ENCODE measurements around the gene FANCD2. TPM values are rescaled to one million over a fixed set of nuclear protein-coding genes. Genes with fewer than 3 reads are reported as not detected.

Gene FANCD2
- polyA plus RNA-seq, 1 of the 3 experiments (the other 2 are of a cell fraction) = 7.3 TPM

Small RNA genes within 50 kb of the gene (small RNA-seq; reads per million reads assigned to genes)
- 0 to 5.2 (median 0) reads per million in 7 experiments for gene CYCSP10
- 0 reads per million in 7 experiments for gene RNU6-670P

Other genes starting within 250 kb of the FANCD2 start
- gene TADA3, start 234.0 kb upstream of the FANCD2 start, polyA plus RNA-seq (2012; rRNA removed) = 84.1 and 102 TPM in 2 replicates
- gene ARPC4, start 233.4 kb upstream of the FANCD2 start, polyA plus RNA-seq (2012; rRNA removed) = 220 and 233 TPM in 2 replicates
- gene TTLL3, start 216.2 kb upstream of the FANCD2 start, polyA plus RNA-seq (2012; rRNA removed) = 41.6 and 51.9 TPM in 2 replicates
- 43.4 and 48.0 TPM in 2 replicates for gene RPUSD3, start 182.4 kb upstream of the FANCD2 start, polyA plus RNA-seq (2012; rRNA removed)
- gene CIDEC, start 146.2 kb upstream of the FANCD2 start, polyA plus RNA-seq (2012; rRNA removed) = 0.11 TPM in 1 of 2 replicates, not detected in the other
- 40.9 and 41.6 TPM in 2 replicates for gene JAGN1, start 135.8 kb upstream of the FANCD2 start, polyA plus RNA-seq (2012; rRNA removed)
- gene IL17RE, start 123.6 kb upstream of the FANCD2 start, polyA plus RNA-seq (2012; rRNA removed) = 0.76 and 0.95 TPM in 2 replicates
- 17.3 and 17.9 TPM in 2 replicates for gene IL17RC, start 109.3 kb upstream of the FANCD2 start, polyA plus RNA-seq (2012; rRNA removed)
- gene CRELD1, start 92.6 kb upstream of the FANCD2 start, polyA plus RNA-seq (2012; rRNA removed) = 77.6 and 86.9 TPM in 2 replicates
- 3.9 and 5.5 TPM in 2 replicates for gene PRRT3, start 74.0 kb upstream of the FANCD2 start, polyA plus RNA-seq (2012; rRNA removed)
- gene EMC3, start 39.6 kb upstream of the FANCD2 start, polyA plus RNA-seq (2012; rRNA removed) = 113 and 123 TPM in 2 replicates
- gene FANCD2OS, start 81.8 kb downstream of the FANCD2 start, polyA plus RNA-seq (2012; rRNA removed) = not detected in 2 replicates
- 211 and 283 TPM in 2 replicates for gene BRK1, start 89.2 kb downstream of the FANCD2 start, polyA plus RNA-seq (2012; rRNA removed)
- gene VHL, start 115.3 kb downstream of the FANCD2 start, polyA plus RNA-seq (2012; rRNA removed) = 9.2 and 10.2 TPM in 2 replicates
- 7.7 and 8.6 TPM in 2 replicates for gene IRAK2, start 138.5 kb downstream of the FANCD2 start, polyA plus RNA-seq (2012; rRNA removed)
- 14.7 and 17.8 TPM in 2 replicates for gene TATDN2, start 222.0 kb downstream of the FANCD2 start, polyA plus RNA-seq (2012; rRNA removed)